GM12878 (cell line): Measurements from ENCODE around the gene ANO1. TPM values are rescaled to one million over a fixed set of nuclear protein-coding genes. Genes with fewer than 3 reads are reported as not detected.

Experiments used
- ATAC-seq: fragments of 200-7000 bp; cut with Tn5 transposase; 3 replicates; pipeline ENCODE4 v1.9.1; 2020; ENCODE audit warnings: mild to moderate bottlenecking, moderate library complexity
- BruUV-seq: library from RNA; stranded (reverse); fragments of 400-500 nt; replicated peaks from 2 replicates; lab custom pipeline; 2021; lab: Mats Ljungman, UMichigan
- CTCF ChIA-PET: fragments of 300-600 bp; sonication (Branson Sonifier 250); formaldehyde crosslinking; extraction: SDS; loops from one replicate; lab custom pipeline; 2021; ENCODE audit warnings: inconsistent platforms; lab: Yijun Ruan, JAX
- POLR2A ChIA-PET: fragments of 350-600 bp; formaldehyde crosslinking; extraction: SDS; loops from one replicate; lab custom pipeline; 2021; ENCODE audit warnings: inconsistent platforms; lab: Charles Lee
- RAD21 ChIA-PET: fragments of 300-600 bp; sonication (Branson Sonifier 250); formaldehyde crosslinking; loops from one replicate; lab custom pipeline; 2023; ENCODE audit warnings: antibody characterized with exemption; ENCODE audit not compliant: unreplicated experiment; lab: Charles Lee
- SMC1A ChIA-PET: fragments of 300-600 bp; sonication (Branson Sonifier 250); formaldehyde crosslinking; loops from one replicate; lab custom pipeline; 2023; ENCODE audit not compliant: unreplicated experiment, uncharacterized antibody; lab: Charles Lee
- DNase-seq: peaks from one replicate; pipeline ENCODE4 v3.0.0-alpha.2; 2011; ENCODE audit warnings: low read depth, low spot score
- FAIRE-seq: peaks from 3 replicates; lab custom pipeline; 2011; peaks lifted over from hg19 to GRCh38; lab: Jason Lieb, UNC
- H2AFZ ChIP-seq: 2 replicates; pipeline ENCODE4 v1.6.0; 2011; ENCODE audit warnings: low read depth, low read length, control low read depth; ENCODE audit not compliant: control insufficient read depth
- H3K27ac ChIP-seq: 2 replicates; pipeline ENCODE4 v1.5.1; 2011; ENCODE audit warnings: control low read depth; ENCODE audit not compliant: control insufficient read depth, insufficient read depth
- H3K27me3 ChIP-seq, 2 experiments: replicated peaks in 1 of 2; 2 replicates each; pipeline versions ENCODE4 v1.6.0 to v1.6.1; 2011; ENCODE audit warnings: low read length in 1 of 2; ENCODE audit not compliant: control insufficient read depth in 2 of 2, insufficient read depth in 2 of 2
- H3K36me3 ChIP-seq, 2 experiments: 2 replicates each; pipeline ENCODE4 v1.5.1; 2011; ENCODE audit warnings: low read length in 1 of 2; ENCODE audit not compliant: control insufficient read depth in 2 of 2, insufficient read depth in 2 of 2
- H3K4me1 ChIP-seq: 2 replicates; pipeline ENCODE4 v1.6.1; 2011; ENCODE audit warnings: mild to moderate bottlenecking, low read length, moderate library complexity, mixed read lengths; ENCODE audit not compliant: control insufficient read depth, insufficient read depth
- H3K4me2 ChIP-seq: 2 replicates; pipeline ENCODE4 v1.6.0; 2011; ENCODE audit warnings: control low read depth; ENCODE audit not compliant: control insufficient read depth, insufficient read depth
- H3K4me3 ChIP-seq: fragments of 200-600 bp; sonication (generic); 2 replicates; pipeline ENCODE4 v1.5.1; 2016
- H3K79me2 ChIP-seq: 2 replicates; pipeline ENCODE4 v1.6.0; 2011; ENCODE audit warnings: low read length; ENCODE audit not compliant: control insufficient read depth, insufficient read depth
- H3K9ac ChIP-seq: 2 replicates; pipeline ENCODE4 v1.8.0; 2011; ENCODE audit warnings: low read length, control low read depth, mixed read lengths; ENCODE audit not compliant: control insufficient read depth, insufficient read depth
- H3K9me3 ChIP-seq: replicated peaks from 3 replicates; pipeline ENCODE4 v1.5.1; 2011; ENCODE audit warnings: mild to moderate bottlenecking, low read length; ENCODE audit not compliant: control insufficient read depth, insufficient read depth
- H4K20me1 ChIP-seq: 2 replicates; pipeline ENCODE4 v1.6.0; 2011; ENCODE audit not compliant: control insufficient read depth, insufficient read depth
- BACH1 ChIP-seq: fragments of 450-650 bp; IDR thresholded peaks from 2 replicates; pipeline ENCODE4 v1.6.1; 2017; ENCODE audit warnings: mild to moderate bottlenecking, borderline replicate concordance
- CREM ChIP-seq: IDR thresholded peaks from 2 replicates; pipeline ENCODE4 v1.6.1; 2014; ENCODE audit warnings: antibody characterized with exemption, low read depth
- GABPA ChIP-seq: IDR thresholded peaks from 2 replicates; pipeline ENCODE4 v1.6.1; 2014; ENCODE audit warnings: antibody characterized with exemption, low read depth, mild to moderate bottlenecking, inconsistent platforms
- HDAC2 ChIP-seq: fragments of 200-600 bp; sonication (generic); IDR thresholded peaks from 2 replicates; pipeline ENCODE4 v1.6.1; 2017
- MTA3 ChIP-seq: IDR thresholded peaks from 2 replicates; pipeline ENCODE4 v1.6.1; 2012; ENCODE audit warnings: low read length, inconsistent platforms, borderline replicate concordance
- NFYB ChIP-seq: IDR thresholded peaks from 2 replicates; pipeline ENCODE4 v1.6.1; 2011; ENCODE audit warnings: low read depth, mild to moderate bottlenecking, low read length, improper control_type of control experiment, moderate library complexity; ENCODE audit not compliant: insufficient read depth
- PAX8 ChIP-seq: fragments of 450-650 bp; IDR thresholded peaks from 2 replicates; pipeline ENCODE4 v1.6.1; 2017; ENCODE audit warnings: mild to moderate bottlenecking, moderate library complexity
- PRDM15 ChIP-seq: fragments of 450-650 bp; formaldehyde crosslinking; IDR thresholded peaks from 2 replicates; pipeline ENCODE4 v1.4.0; 2020; ENCODE audit warnings: mild to moderate bottlenecking, moderate library complexity
- SUPT20H ChIP-seq: IDR thresholded peaks from 2 replicates; pipeline ENCODE4 v1.6.1; 2011; ENCODE audit warnings: low read depth, mild to moderate bottlenecking, low read length, moderate library complexity, borderline replicate concordance; ENCODE audit not compliant: control insufficient read depth
- ZBED1 ChIP-seq: IDR thresholded peaks from 2 replicates; pipeline ENCODE4 v1.6.1; 2016; ENCODE audit warnings: borderline replicate concordance
- WGBS: methylation state at CpG from one replicate; pipeline ENCODE4 v1.1.6; 2016; ENCODE audit warnings: low lambda C conversion rate; ENCODE audit not compliant: insufficient replicate concordance, insufficient coverage; ENCODE audit errors: missing lambda C conversion rate; 5-methylcytosine and 5-hydroxymethylcytosine counted together
- in situ Hi-C: fragments of 300-500 bp; cut with MboI; formaldehyde crosslinking; loops from 9 replicates; pipeline ENCODE4 v1.14.3; 2018; ENCODE audit warnings: mixed read lengths
- intact Hi-C: fragments of 100-400 bp; cut with micrococcal nuclease; formaldehyde crosslinking; loops from one replicate; pipeline ENCODE4 v1.14.2; 2022; ENCODE audit not compliant: unreplicated experiment
- polyA plus RNA-seq, 11 experiments: library from polyadenylated mRNA; depleted of rRNA in 4 of 11; unstranded in 6 of 11; stranded (reverse) in 5 of 11; fragments of >200 nt; fragmentation: Nextera tagmentation in 4 of 11; fragmentation: Illumina TruSeq in 1 of 11; extraction: Ambion mirVana in 4 of 11; extraction: Trizol in 1 of 11; gene quantifications; 1 replicate in 1 of 11; 2 replicates in 10 of 11; pipeline versions ENCODE4 v1.2.1 to v1.2.3, GENCODE V29; 2011 to 2016; ENCODE audit warnings: inconsistent platforms in 2 of 11, missing spikeins in 2 of 11, low read depth in 1 of 11
- total RNA-seq, 4 experiments: library from RNA; depleted of rRNA in 3 of 4; stranded (reverse); fragments of >200 nt in 3 of 4; fragmentation: Illumina TruSeq in 1 of 4; extraction: Trizol in 1 of 4; gene quantifications; 2 replicates each; pipeline versions ENCODE4 v1.2.1 to v1.2.3, GENCODE V29; 2013 to 2021
- TF ChIP-seq, protein P1 (sequence below): IDR thresholded peaks from 2 replicates; pipeline ENCODE4 v1.6.1; 2012; ENCODE audit warnings: low read depth, low read length, improper control_type of control experiment
- TF ChIP-seq, protein P2 (sequence below): fragments of 450-650 bp; IDR thresholded peaks from 2 replicates; pipeline ENCODE4 v1.6.1; 2016; ENCODE audit warnings: mild to moderate bottlenecking
- TF ChIP-seq, protein P3 (sequence below): IDR thresholded peaks from 2 replicates; pipeline ENCODE4 v1.6.1; 2012; ENCODE audit warnings: improper control_type of control experiment, low read depth, low read length; ENCODE audit not compliant: insufficient replicate concordance

The ANO1 gene
- total and polyA plus RNA-seq, 10 of the 15 experiments (the other 5 are each of a cell fraction or from before 2014, with no cell fraction given) = 0.01 to 0.38 (median 0.06) TPM; not detected in 7

DNA sequence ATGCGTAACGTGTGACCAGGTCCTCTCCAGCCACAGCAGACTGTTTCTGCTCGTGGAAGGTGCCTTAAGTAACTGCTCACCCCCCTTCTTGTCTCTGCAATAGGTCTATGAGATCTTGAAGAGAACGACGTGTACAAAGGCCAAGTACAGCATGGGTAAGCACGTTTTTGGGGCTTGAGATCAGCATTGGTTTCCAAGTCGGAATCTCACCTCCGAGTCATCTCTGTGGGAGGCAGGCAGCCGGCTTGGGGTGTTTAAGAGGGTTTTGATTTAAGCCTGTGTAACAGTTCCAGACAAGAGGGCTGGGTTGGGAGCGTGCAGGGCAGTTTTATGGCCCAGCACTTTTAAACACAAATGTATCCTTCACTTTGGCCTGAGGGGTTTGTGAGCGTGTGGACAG, 30.1 kb downstream of the ANO1 start (continued):
- no peak for TF ChIP-seq PRDM15
- TF ChIP-seq BACH1 = no peak
- no peak for TF ChIP-seq ZBED1

DNA sequence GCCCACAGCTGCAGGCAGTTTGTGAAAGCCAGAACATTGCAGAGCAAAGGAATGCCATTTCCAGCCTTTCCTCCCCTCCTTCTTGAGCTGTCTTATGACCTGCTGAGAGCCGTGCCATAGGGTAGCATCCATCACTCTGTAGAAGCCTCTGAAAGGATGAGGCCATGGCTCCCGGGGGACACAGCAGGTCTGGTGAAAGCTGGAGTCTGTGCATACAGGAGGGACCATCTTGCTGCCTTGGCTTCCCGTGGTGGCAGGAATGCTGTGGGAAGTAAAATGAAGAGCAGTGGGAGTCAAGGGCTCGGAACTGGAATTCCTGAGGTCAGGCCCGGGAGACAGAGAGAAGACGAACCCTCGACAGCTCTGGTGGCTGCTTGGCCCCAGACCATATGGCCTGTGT, 30.9 kb downstream of the ANO1 start:
- ChIA-PET SMC1A (no interaction called here), RAD21 (no interaction called here), POLR2A (no interaction called here), CTCF (no interaction called here)
- DNase-seq = no peak
- no peak overlapping the region for H3K9ac ChIP-seq
- no peaks in the 10 kb centered on the region for H3K9me3 ChIP-seq
- in situ Hi-C loops = no loop called here
- FAIRE-seq = no peak
- H3K4me2 ChIP-seq = no peak overlapping the region
- no TSS peak for BruUV-seq
- no peaks in the 10 kb centered on the region for H3K36me3 ChIP-seq
- no peak overlapping the region for H2AFZ ChIP-seq
- H3K4me3 ChIP-seq = no peak overlapping the region
- peaks cover 0 to 4% of the 10 kb centered on the region in 2 experiments; a peak in 2 of 4 replicates for H3K27me3 ChIP-seq
- intact Hi-C loops = no loop called here
- WGBS = 19% methylated on average over 7 of the region's 7 CpGs
- no peaks in the 10 kb centered on the region for H3K79me2 ChIP-seq
- no peak for ATAC-seq
- H4K20me1 ChIP-seq = no peaks in the 10 kb centered on the region
- no peak overlapping the region for H3K27ac ChIP-seq
- no peaks in the 10 kb centered on the region for H3K4me1 ChIP-seq
- TF ChIP-seq SUPT20H = no peak
- TF ChIP-seq, protein P1, sequence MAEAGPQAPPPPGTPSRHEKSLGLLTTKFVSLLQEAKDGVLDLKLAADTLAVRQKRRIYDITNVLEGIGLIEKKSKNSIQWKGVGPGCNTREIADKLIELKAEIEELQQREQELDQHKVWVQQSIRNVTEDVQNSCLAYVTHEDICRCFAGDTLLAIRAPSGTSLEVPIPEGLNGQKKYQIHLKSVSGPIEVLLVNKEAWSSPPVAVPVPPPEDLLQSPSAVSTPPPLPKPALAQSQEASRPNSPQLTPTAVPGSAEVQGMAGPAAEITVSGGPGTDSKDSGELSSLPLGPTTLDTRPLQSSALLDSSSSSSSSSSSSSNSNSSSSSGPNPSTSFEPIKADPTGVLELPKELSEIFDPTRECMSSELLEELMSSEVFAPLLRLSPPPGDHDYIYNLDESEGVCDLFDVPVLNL = no peak
- no peak for TF ChIP-seq PAX8
- no peak for TF ChIP-seq CREM
- no peak for TF ChIP-seq MTA3
- TF ChIP-seq HDAC2 = no peak
- TF ChIP-seq, protein P2, sequence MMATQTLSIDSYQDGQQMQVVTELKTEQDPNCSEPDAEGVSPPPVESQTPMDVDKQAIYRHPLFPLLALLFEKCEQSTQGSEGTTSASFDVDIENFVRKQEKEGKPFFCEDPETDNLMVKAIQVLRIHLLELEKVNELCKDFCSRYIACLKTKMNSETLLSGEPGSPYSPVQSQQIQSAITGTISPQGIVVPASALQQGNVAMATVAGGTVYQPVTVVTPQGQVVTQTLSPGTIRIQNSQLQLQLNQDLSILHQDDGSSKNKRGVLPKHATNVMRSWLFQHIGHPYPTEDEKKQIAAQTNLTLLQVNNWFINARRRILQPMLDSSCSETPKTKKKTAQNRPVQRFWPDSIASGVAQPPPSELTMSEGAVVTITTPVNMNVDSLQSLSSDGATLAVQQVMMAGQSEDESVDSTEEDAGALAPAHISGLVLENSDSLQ = no peak
- no peak for TF ChIP-seq GABPA
- no peak for TF ChIP-seq NFYB
- TF ChIP-seq, protein P3, sequence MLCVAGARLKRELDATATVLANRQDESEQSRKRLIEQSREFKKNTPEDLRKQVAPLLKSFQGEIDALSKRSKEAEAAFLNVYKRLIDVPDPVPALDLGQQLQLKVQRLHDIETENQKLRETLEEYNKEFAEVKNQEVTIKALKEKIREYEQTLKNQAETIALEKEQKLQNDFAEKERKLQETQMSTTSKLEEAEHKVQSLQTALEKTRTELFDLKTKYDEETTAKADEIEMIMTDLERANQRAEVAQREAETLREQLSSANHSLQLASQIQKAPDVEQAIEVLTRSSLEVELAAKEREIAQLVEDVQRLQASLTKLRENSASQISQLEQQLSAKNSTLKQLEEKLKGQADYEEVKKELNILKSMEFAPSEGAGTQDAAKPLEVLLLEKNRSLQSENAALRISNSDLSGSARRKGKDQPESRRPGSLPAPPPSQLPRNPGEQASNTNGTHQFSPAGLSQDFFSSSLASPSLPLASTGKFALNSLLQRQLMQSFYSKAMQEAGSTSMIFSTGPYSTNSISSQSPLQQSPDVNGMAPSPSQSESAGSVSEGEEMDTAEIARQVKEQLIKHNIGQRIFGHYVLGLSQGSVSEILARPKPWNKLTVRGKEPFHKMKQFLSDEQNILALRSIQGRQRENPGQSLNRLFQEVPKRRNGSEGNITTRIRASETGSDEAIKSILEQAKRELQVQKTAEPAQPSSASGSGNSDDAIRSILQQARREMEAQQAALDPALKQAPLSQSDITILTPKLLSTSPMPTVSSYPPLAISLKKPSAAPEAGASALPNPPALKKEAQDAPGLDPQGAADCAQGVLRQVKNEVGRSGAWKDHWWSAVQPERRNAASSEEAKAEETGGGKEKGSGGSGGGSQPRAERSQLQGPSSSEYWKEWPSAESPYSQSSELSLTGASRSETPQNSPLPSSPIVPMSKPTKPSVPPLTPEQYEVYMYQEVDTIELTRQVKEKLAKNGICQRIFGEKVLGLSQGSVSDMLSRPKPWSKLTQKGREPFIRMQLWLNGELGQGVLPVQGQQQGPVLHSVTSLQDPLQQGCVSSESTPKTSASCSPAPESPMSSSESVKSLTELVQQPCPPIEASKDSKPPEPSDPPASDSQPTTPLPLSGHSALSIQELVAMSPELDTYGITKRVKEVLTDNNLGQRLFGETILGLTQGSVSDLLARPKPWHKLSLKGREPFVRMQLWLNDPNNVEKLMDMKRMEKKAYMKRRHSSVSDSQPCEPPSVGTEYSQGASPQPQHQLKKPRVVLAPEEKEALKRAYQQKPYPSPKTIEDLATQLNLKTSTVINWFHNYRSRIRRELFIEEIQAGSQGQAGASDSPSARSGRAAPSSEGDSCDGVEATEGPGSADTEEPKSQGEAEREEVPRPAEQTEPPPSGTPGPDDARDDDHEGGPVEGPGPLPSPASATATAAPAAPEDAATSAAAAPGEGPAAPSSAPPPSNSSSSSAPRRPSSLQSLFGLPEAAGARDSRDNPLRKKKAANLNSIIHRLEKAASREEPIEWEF = no peak
